CD14-positive monocyte (primary cell): ENCODE measurements around the gene NLRC5. TPM values are rescaled to one million over a fixed set of nuclear protein-coding genes. Genes with fewer than 3 reads are reported as not detected.

ENCODE experiments used
- DNase-seq, 3 donors: peaks; one replicate each; pipeline ENCODE4 v3.0.0-alpha.2; 2011 to 2022
- H2AFZ ChIP-seq: 2 replicates; pipeline ENCODE4 v1.6.0; 2012; ENCODE audit warnings: mild to moderate bottlenecking, low read depth, low read length, inconsistent platforms; ENCODE audit not compliant: insufficient read depth, poor library complexity, severe bottlenecking
- H3K27ac ChIP-seq, 2 donors: 1 replicate in 1 of 2; 2 replicates in 1 of 2; pipeline ENCODE4 v1.5.1; 2012 to 2013; ENCODE audit warnings: low read length in 2 of 2, control low read depth in 1 of 2, inconsistent platforms in 1 of 2, low read depth in 1 of 2, mild to moderate bottlenecking in 1 of 2
- H3K27me3 ChIP-seq, 2 donors: one replicate each; pipeline versions ENCODE4 v1.6.0 to v1.6.1; 2011 to 2013; ENCODE audit warnings: low read length in 2 of 2; ENCODE audit not compliant: control insufficient read depth in 2 of 2, insufficient read depth in 2 of 2
- H3K36me3 ChIP-seq, 2 donors: replicated peaks in 1 of 2; 1 replicate in 1 of 2; 2 replicates in 1 of 2; pipeline versions ENCODE4 v1.5.1 to v1.6.1; 2012 to 2013; ENCODE audit warnings: low read length in 2 of 2, control low read depth in 1 of 2, inconsistent platforms in 1 of 2, mild to moderate bottlenecking in 1 of 2; ENCODE audit not compliant: insufficient read depth in 2 of 2, control insufficient read depth in 1 of 2
- H3K4me1 ChIP-seq, 2 donors: 1 replicate in 1 of 2; 2 replicates in 1 of 2; pipeline versions ENCODE4 v1.5.1 to v1.6.1; 2012 to 2013; ENCODE audit warnings: low read length in 2 of 2, control low read depth in 1 of 2, inconsistent platforms in 1 of 2, mild to moderate bottlenecking in 1 of 2, moderate library complexity in 1 of 2; ENCODE audit not compliant: insufficient read depth in 2 of 2, control insufficient read depth in 1 of 2
- H3K4me2 ChIP-seq: replicated peaks from 2 replicates; pipeline ENCODE3; 2012; ENCODE audit warnings: low read length, moderate library complexity, mild to moderate bottlenecking; ENCODE audit not compliant: poor library complexity, severe bottlenecking; ENCODE audit errors: extremely low read depth
- H3K4me3 ChIP-seq, 3 experiments: fragments of 200-600 bp in 1 of 3; sonication (generic) in 1 of 3; replicated peaks in 1 of 3; 1 replicate in 2 of 3; 2 replicates in 1 of 3; pipeline ENCODE4 v1.5.1; 2011 to 2013; ENCODE audit warnings: low read length in 3 of 3, mild to moderate bottlenecking in 3 of 3, control low read depth in 2 of 3, low read depth in 2 of 3, inconsistent platforms in 1 of 3, moderate library complexity in 1 of 3
- H3K79me2 ChIP-seq: 2 replicates; pipeline ENCODE4 v1.6.0; 2012; ENCODE audit warnings: mild to moderate bottlenecking, control low read depth, inconsistent platforms, low read length, moderate library complexity; ENCODE audit not compliant: insufficient read depth
- H3K9ac ChIP-seq: 2 replicates; pipeline ENCODE4 v1.6.0; 2017; ENCODE audit warnings: low read length, mild to moderate bottlenecking; ENCODE audit not compliant: insufficient read depth, poor library complexity, severe bottlenecking
- H3K9me3 ChIP-seq, 2 donors: replicated peaks in 1 of 2; 1 replicate in 1 of 2; 2 replicates in 1 of 2; pipeline versions ENCODE4 v1.5.1 to v1.6.1; 2012 to 2013; ENCODE audit warnings: low read length in 2 of 2, control low read depth in 1 of 2; ENCODE audit not compliant: control insufficient read depth in 1 of 2, insufficient read depth in 1 of 2
- H4K20me1 ChIP-seq: 2 replicates; pipeline ENCODE4 v1.6.0; 2012; ENCODE audit warnings: mild to moderate bottlenecking, low read length, control low read depth, moderate library complexity; ENCODE audit not compliant: insufficient read depth
- H3K27ac Mint-ChIP-seq, 7 donors: one replicate each; pipeline ENCODE4 v1.8.0; 2020; ENCODE audit warnings: mild to moderate bottlenecking in 7 of 7, mixed read lengths in 7 of 7, moderate library complexity in 6 of 7, inconsistent platforms in 2 of 7
- H3K27me3 Mint-ChIP-seq, 3 donors: one replicate each; pipeline ENCODE4 v1.8.0; 2021 to 2022; ENCODE audit warnings: low read depth in 3 of 3, mild to moderate bottlenecking in 3 of 3, mixed read lengths in 3 of 3, moderate library complexity in 3 of 3, inconsistent platforms in 1 of 3
- H3K36me3 Mint-ChIP-seq, 2 donors: one replicate each; pipeline ENCODE4 v1.8.0; 2020; ENCODE audit warnings: mixed read lengths in 2 of 2, inconsistent platforms in 1 of 2, mild to moderate bottlenecking in 1 of 2
- H3K4me1 Mint-ChIP-seq: one replicate; pipeline ENCODE4 v1.8.0; 2020; ENCODE audit warnings: mild to moderate bottlenecking, mixed read lengths
- H3K4me3 Mint-ChIP-seq, 2 donors: one replicate each; pipeline ENCODE4 v1.8.0; 2020; ENCODE audit warnings: mild to moderate bottlenecking in 2 of 2, mixed read lengths in 2 of 2, moderate library complexity in 1 of 2
- H3K9me3 Mint-ChIP-seq, 7 donors: one replicate each; pipeline ENCODE4 v1.8.0; 2020 to 2022; ENCODE audit warnings: mixed read lengths in 7 of 7, mild to moderate bottlenecking in 6 of 7, moderate library complexity in 6 of 7, inconsistent platforms in 2 of 7
- CTCF ChIP-seq: fragments of 200-600 bp; IDR thresholded peaks from one replicate; pipeline ENCODE4 v1.8.0; 2022; ENCODE audit warnings: antibody characterized with exemption, mild to moderate bottlenecking
- WGBS: methylation state at CpG from one replicate; pipeline ENCODE4 v1.1.5; 2013; ENCODE audit warnings: missing lambda C conversion rate; ENCODE audit not compliant: insufficient coverage; 5-methylcytosine and 5-hydroxymethylcytosine counted together
- intact Hi-C, 2 donors: fragments of 100-400 bp; cut with micrococcal nuclease; formaldehyde crosslinking; loops; one replicate each; pipeline versions ENCODE4 v1.15.0 to v1.15.1; 2023
- polyA plus RNA-seq, 3 donors: library from polyadenylated mRNA; depleted of rRNA in 1 of 3; unstranded in 2 of 3; stranded (reverse) in 1 of 3; fragments of 300-500 nt in 2 of 3; fragments of >200 nt in 1 of 3; fragmentation: Illumina TruSeq in 2 of 3; gene quantifications; 1 replicate in 2 of 3; 2 replicates in 1 of 3; pipeline ENCODE4 v1.2.3, GENCODE V29; 2012 to 2021

Gene NLRC5
- polyA plus RNA-seq, 3 donors: 10.3 to 171 (median 21.6) TPM

- no peak overlapping the region for H3K4me3 Mint-ChIP-seq
- no peaks in the 10 kb centered on the region for H3K9me3 Mint-ChIP-seq
- Histone ChIP-seq H3K36me3 (peaks cover 0 to 5% of the 10 kb centered on the region in 2 donors), H2AFZ (no peak overlapping the region), H3K27ac (no peak overlapping the region), H3K4me3 (no peak overlapping the region), H3K9me3 (no peaks in the 10 kb centered on the region), H3K79me2 (peaks cover 68% of the 10 kb centered on the region), H4K20me1 (peaks cover 49% of the 10 kb centered on the region), H3K4me2 (no peak overlapping the region), H3K27me3 (no peaks in the 10 kb centered on the region), H3K9ac (no peak overlapping the region), H3K4me1 (peaks cover 37 to 44% of the 10 kb centered on the region in 2 donors)
- no peak for DNase-seq
- no peak overlapping the region for H3K27ac Mint-ChIP-seq
- peaks cover 63% of the 10 kb centered on the region for H3K4me1 Mint-ChIP-seq
- H3K36me3 Mint-ChIP-seq: peaks cover 14 to 32% of the 10 kb centered on the region in 2 donors
- intact Hi-C loops: loop anchor here in 1 of 2 donors (5.0 kb wide), 1 partner anchor 87 kb away; no protein-coding TSS in a partner anchor
- 92% methylated on average over 3 of the region's 5 CpGs for WGBS
- H3K27me3 Mint-ChIP-seq: peaks cover 0 to 3% (median 0%) of the 10 kb centered on the region in 3 donors
- no peak for TF ChIP-seq CTCF
Observed at GRCh38 chr16:57094911-57095310, 105.6 kb downstream of the NLRC5 start.

- intact Hi-C loops: no loop called here
- peak overlapping the region in 1 of 7 donors; percentile 44 for H3K27ac Mint-ChIP-seq
Observed at GRCh38 chr16:57096192-57096591, 106.8 kb downstream of the NLRC5 start.

More at GRCh38 chr16:57096192-57096591, 106.8 kb downstream of the NLRC5 start:
- Mint-ChIP-seq H3K9me3 (no peaks in the 10 kb centered on the region), H3K27me3 (peaks cover 0 to 3% (median 0%) of the 10 kb centered on the region in 3 donors), H3K4me1 (peaks cover 57% of the 10 kb centered on the region), H3K4me3 (no peak overlapping the region), H3K36me3 (peaks cover 14 to 34% of the 10 kb centered on the region in 2 donors)
- Histone ChIP-seq H3K36me3 (peaks cover 0 to 5% of the 10 kb centered on the region in 2 donors), H3K27me3 (no peaks in the 10 kb centered on the region), H3K4me3 (no peak overlapping the region), H3K79me2 (peaks cover 80% of the 10 kb centered on the region), H3K9me3 (no peaks in the 10 kb centered on the region), H2AFZ (no peak overlapping the region), H4K20me1 (peaks cover 58% of the 10 kb centered on the region), H3K27ac (peak overlapping the region in 1 of 2 donors; percentile 26), H3K9ac (no peak overlapping the region), H3K4me2 (no peak overlapping the region), H3K4me1 (peaks cover 24 to 35% of the 10 kb centered on the region in 2 donors)
- TF ChIP-seq CTCF: no peak
- WGBS: no CpG with 5 or more reads among the region's 3 CpGs
- DNase-seq: no peak
